ENCODE measurements around the gene SHROOM2.

Gene SHROOM2

GRCh38 chrX:9867226-9867625 lies 81.0 kb downstream of the SHROOM2 start:
- POLR2A ChIA-PET (ENCODE audit: low non-redundant PET) = no interaction called here
- CTCF ChIA-PET = no interaction called here

GRCh38 chrX:9867753-9868152 lies 81.5 kb downstream of the SHROOM2 start:
- TF ChIP-seq CTCF (conservative IDR thresholded peaks at IDR 0.05; ENCODE audit: low read depth) = no peak
- ChIA-PET CTCF (no interaction called here), POLR2A (ENCODE audit: low non-redundant PET) (no interaction called here)

More at GRCh38 chrX:9867226-9867625, 81.0 kb downstream of the SHROOM2 start:
- DNase-seq (ENCODE audit: low spot score) = no peak
- TF ChIP-seq CTCF (conservative IDR thresholded peaks at IDR 0.05; ENCODE audit: low read depth) = no peak
- no peak overlapping the region for H3K27ac ChIP-seq

GRCh38 chrX:9871701-9872268 lies 85.6 kb downstream of the SHROOM2 start:
- no peak for TF ChIP-seq CTCF (conservative IDR thresholded peaks at IDR 0.05; ENCODE audit: low read depth)
- ChIA-PET POLR2A (ENCODE audit: low non-redundant PET) (no interaction called here), CTCF (interaction anchor here (0.6 to 0.7 kb wide), 3 partner anchors 839 to 1590 kb away, joined by 3 to 5 read pairs (median 3); no protein-coding TSS in a partner anchor)
- H3K27ac ChIP-seq = peak overlapping the region; percentile 47; the same call in 1 of the 2 replicates
- no peak for DNase-seq (ENCODE audit: low spot score)

More at GRCh38 chrX:9867753-9868152, 81.5 kb downstream of the SHROOM2 start:
- DNase-seq (ENCODE audit: low spot score) = no peak
- H3K27ac ChIP-seq = no peak overlapping the region

GRCh38 chrX:9873360-9873759 lies 87.1 kb downstream of the SHROOM2 start:
- ChIA-PET CTCF (interaction anchor here (0.6 kb wide), 1 partner anchor 127 kb away, joined by 3 read pairs; no protein-coding TSS in a partner anchor), POLR2A (ENCODE audit: low non-redundant PET) (no interaction called here)
- TF ChIP-seq CTCF (conservative IDR thresholded peaks at IDR 0.05; ENCODE audit: low read depth) = no peak
- no peak for DNase-seq (ENCODE audit: low spot score)
- no peak overlapping the region for H3K27ac ChIP-seq

GRCh38 chrX:9873952-9874351 lies 87.7 kb downstream of the SHROOM2 start:
- DNase-seq (ENCODE audit: low spot score) = no peak
- ChIA-PET POLR2A (ENCODE audit: low non-redundant PET) (no interaction called here), CTCF (interaction anchor here (0.6 kb wide), 1 partner anchor 10 kb away, joined by 4 read pairs; no protein-coding TSS in a partner anchor)

GRCh38 chrX:9874483-9874882 lies 88.3 kb downstream of the SHROOM2 start:
- POLR2A ChIA-PET (ENCODE audit: low non-redundant PET) = interaction anchor here (0.6 kb wide), 1 partner anchor 31 kb away, joined by 3 read pairs; no protein-coding TSS in a partner anchor
- no peak overlapping the region for H3K27ac ChIP-seq
- CTCF ChIA-PET = interaction anchor here (0.6 kb wide), 1 partner anchor 9 kb away, joined by 4 read pairs; no protein-coding TSS in a partner anchor
- DNase-seq (ENCODE audit: low spot score) = peak; percentile 42
- TF ChIP-seq CTCF (conservative IDR thresholded peaks at IDR 0.05; ENCODE audit: low read depth) = no peak

More at GRCh38 chrX:9873952-9874351, 87.7 kb downstream of the SHROOM2 start:
- peak; percentile 26 for TF ChIP-seq CTCF (conservative IDR thresholded peaks at IDR 0.05; ENCODE audit: low read depth)
- H3K27ac ChIP-seq = no peak overlapping the region

Measured in RWPE1 (cell line).